T-cell (primary cell): Measurements from ENCODE around the gene HDAC1. TPM values are rescaled to one million over a fixed set of nuclear protein-coding genes. Genes with fewer than 3 reads are reported as not detected.

Source experiments
- ATAC-seq, 4 experiments: fragments of 200-7000 bp in 3 of 4; fragments of 150-1000 bp in 1 of 4; cut with Tn5 transposase; replicated peaks in 1 of 4; 1 replicate in 3 of 4; 2 replicates in 1 of 4; pipeline ENCODE4 v1.10.0; 2021; ENCODE audit warnings: moderate library complexity in 3 of 4, mild to moderate bottlenecking in 2 of 4, moderate number of reproducible peaks in 1 of 4
- CTCF ChIA-PET, 2 donors: fragments of 300-600 bp; sonication (Branson Sonifier 250); formaldehyde crosslinking; loops; one replicate each; lab custom pipeline; 2022; ENCODE audit warnings: antibody characterized with exemption in 2 of 2; lab: Charles Lee
- POLR2A ChIA-PET, 2 donors: fragments of 300-600 bp; sonication (Branson Sonifier 250); formaldehyde crosslinking; loops; one replicate each; lab custom pipeline; 2022; ENCODE audit warnings: antibody characterized with exemption in 2 of 2; lab: Charles Lee
- DNase-seq, 35 experiments: peaks; one replicate each; pipeline versions ENCODE4 v3.0.0 to v3.0.0-alpha.2; 2013 to 2023
- H3K27ac ChIP-seq: one replicate; pipeline ENCODE4 v1.5.1; 2013; ENCODE audit warnings: low read length
- H3K27me3 ChIP-seq, 2 experiments: replicated peaks in 1 of 2; 1 replicate in 1 of 2; 2 replicates in 1 of 2; pipeline versions ENCODE4 v1.6.1 to v1.7.0; 2013; ENCODE audit warnings: low read length in 1 of 2, mixed read lengths in 1 of 2; ENCODE audit not compliant: control insufficient read depth in 2 of 2, insufficient read depth in 2 of 2; ENCODE audit errors: extremely low read depth in 1 of 2
- H3K36me3 ChIP-seq, 2 donors: 1 replicate in 1 of 2; 2 replicates in 1 of 2; pipeline versions ENCODE4 v1.6.1 to v1.7.0; 2013; ENCODE audit warnings: low read length in 1 of 2; ENCODE audit not compliant: control insufficient read depth in 2 of 2, insufficient read depth in 1 of 2; ENCODE audit errors: extremely low read depth in 1 of 2
- H3K4me1 ChIP-seq, 2 experiments: 1 replicate in 1 of 2; 2 replicates in 1 of 2; pipeline versions ENCODE4 v1.6.1 to v1.7.0; 2013; ENCODE audit warnings: low read length in 2 of 2, mixed read lengths in 1 of 2; ENCODE audit not compliant: insufficient read depth in 2 of 2, control insufficient read depth in 1 of 2; ENCODE audit errors: extremely low read depth in 1 of 2
- H3K4me3 ChIP-seq, 2 donors: 1 replicate in 1 of 2; 2 replicates in 1 of 2; pipeline versions ENCODE4 v1.5.1 to v1.7.0; 2013; ENCODE audit warnings: mild to moderate bottlenecking in 2 of 2, low read length in 1 of 2, moderate library complexity in 1 of 2; ENCODE audit not compliant: control insufficient read depth in 1 of 2; ENCODE audit errors: extremely low read depth in 1 of 2
- H3K9me3 ChIP-seq: 2 replicates; pipeline ENCODE4 v1.7.0; 2013
- H3K27ac Mint-ChIP-seq, 2 donors: one replicate each; pipeline ENCODE4 v1.8.0; 2020 to 2021; ENCODE audit warnings: mild to moderate bottlenecking in 2 of 2, mixed read lengths in 2 of 2
- H3K27me3 Mint-ChIP-seq, 2 donors: one replicate each; pipeline ENCODE4 v1.8.0; 2021 to 2022; ENCODE audit warnings: mixed read lengths in 2 of 2
- H3K36me3 Mint-ChIP-seq: one replicate; pipeline ENCODE4 v1.8.0; 2021; ENCODE audit warnings: mixed read lengths
- H3K4me1 Mint-ChIP-seq, 3 donors: one replicate each; pipeline ENCODE4 v1.8.0; 2020 to 2022; ENCODE audit warnings: mixed read lengths in 3 of 3, mild to moderate bottlenecking in 1 of 3
- H3K4me3 Mint-ChIP-seq, 3 donors: one replicate each; pipeline ENCODE4 v1.8.0; 2020 to 2022; ENCODE audit warnings: mild to moderate bottlenecking in 3 of 3, mixed read lengths in 3 of 3, moderate library complexity in 3 of 3
- H3K9me3 Mint-ChIP-seq, 3 donors: one replicate each; pipeline ENCODE4 v1.8.0; 2020 to 2022; ENCODE audit warnings: mixed read lengths in 3 of 3
- WGBS: methylation state at CpG from one replicate; pipeline ENCODE4 v1.1.5; 2013; ENCODE audit warnings: missing lambda C conversion rate; ENCODE audit not compliant: insufficient coverage; 5-methylcytosine and 5-hydroxymethylcytosine counted together
- total RNA-seq, 35 experiments: library from RNA in 6 of 35; stranded (reverse) in 6 of 35; fragments of 120-200 nt in 1 of 35; gene quantifications; one replicate each; pipeline versions ENCODE4 v1.2.1 to v1.2.4 and lab custom pipeline; 2013 to 2026

Gene HDAC1
- total RNA-seq, 5 donors from 2014 or later (not counting 1 experiment from before 2014, with no cell fraction given): 117 to 153 (median 142) TPM

DNA sequence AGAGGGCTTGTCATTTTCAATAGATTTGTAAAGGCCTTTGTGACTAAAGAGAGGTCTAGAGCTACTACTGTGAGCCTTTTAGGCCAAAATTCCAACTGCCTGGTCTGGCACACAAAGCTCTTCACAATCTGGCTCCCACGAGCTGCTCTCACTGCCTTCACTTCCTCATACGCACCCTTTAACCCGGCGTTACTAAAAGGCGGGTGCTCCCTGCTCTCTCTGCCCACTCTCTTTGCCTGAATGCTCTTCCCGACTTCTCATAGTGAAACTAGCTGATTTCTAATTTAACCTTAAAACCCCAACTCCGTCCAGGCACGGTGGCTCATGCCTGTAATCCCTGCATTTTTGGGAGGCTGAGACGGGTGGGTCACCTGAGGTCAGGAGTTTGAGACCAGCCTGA lies 88.2 kb downstream of the HDAC1 start:
- H3K27ac Mint-ChIP-seq: peak overlapping the region in 1 of 2 donors; percentile 44
- peaks cover 0 to 6% (median 0%) of the 10 kb centered on the region in 3 donors for H3K4me1 Mint-ChIP-seq
- Histone ChIP-seq H3K27ac (no peak overlapping the region), H3K4me1 (no peaks in the 10 kb centered on the region), H3K36me3 (peaks cover 11 to 93% of the 10 kb centered on the region in 2 donors), H3K4me3 (no peak overlapping the region), H3K9me3 (no peaks in the 10 kb centered on the region), H3K27me3 (no peaks in the 10 kb centered on the region)
- H3K36me3 Mint-ChIP-seq: peaks cover 49% of the 10 kb centered on the region
- POLR2A ChIA-PET: no interaction called here
- no peaks in the 10 kb centered on the region for H3K27me3 Mint-ChIP-seq
- no peaks in the 10 kb centered on the region for H3K9me3 Mint-ChIP-seq
- WGBS: 93% methylated on average over 6 of the region's 9 CpGs
- ATAC-seq (no peak), DNase-seq (no peak)
- CTCF ChIA-PET: no interaction called here
- no peak overlapping the region for H3K4me3 Mint-ChIP-seq

Other genes with a start within 250 kb of the HDAC1 start
- gene TMEM39B, start 219.1 kb upstream of the HDAC1 start, total RNA-seq: 10 to 100 TPM; 14.5 to 28.1 (median 24.5) TPM
- 10 to 100 TPM; 46.2 to 53.6 (median 52.3) TPM for gene KPNA6, start 184.0 kb upstream of the HDAC1 start, total RNA-seq
- gene TXLNA, start 112.4 kb upstream of the HDAC1 start, total RNA-seq: 10 to 100 TPM; 25.3 to 47.7 (median 43.8) TPM
- 1 to 10 TPM; 6.5 to 9.0 (median 6.8) TPM for gene CCDC28B, start 91.5 kb upstream of the HDAC1 start, total RNA-seq
- gene IQCC, start 86.4 kb upstream of the HDAC1 start, total RNA-seq: 1 to 10 TPM; 1.3 to 3.6 (median 2.3) TPM
- gene DCDC2B, start 83.0 kb upstream of the HDAC1 start, total RNA-seq: under 1 TPM in 1 of 5 donors, not detected in 4; 0.18 TPM
- gene TMEM234, start 69.7 kb upstream of the HDAC1 start, total RNA-seq: 10 to 100 TPM; 14.0 to 29.6 (median 26.0) TPM
- gene EIF3I, start 69.7 kb upstream of the HDAC1 start, total RNA-seq: 100 to 1,000 TPM in 2 of 5 donors, 10 to 100 TPM in 3; 94.9 to 117 (median 98.4) TPM
- gene FAM167B, start 44.9 kb upstream of the HDAC1 start, total RNA-seq: 1 to 10 TPM in 1 of 5 donors, under 1 TPM in 4; 0.65 to 1.0 (median 0.95) TPM
- 100 to 1,000 TPM; 341 to 489 (median 428) TPM for gene LCK, start 40.8 kb upstream of the HDAC1 start, total RNA-seq
- gene MARCKSL1, start 44.1 kb downstream of the HDAC1 start, total RNA-seq: 10 to 100 TPM; 28.1 to 46.5 (median 41.4) TPM
- 10 to 100 TPM; 27.0 to 43.0 (median 32.0) TPM for gene FAM229A, start 70.4 kb downstream of the HDAC1 start, total RNA-seq
- 1 to 10 TPM in 3 of 5 donors, under 1 TPM in 1, not detected in 1; 0.65 to 4.3 (median 2.3) TPM for gene TSSK3, start 70.5 kb downstream of the HDAC1 start, total RNA-seq
- 100 to 1,000 TPM in 3 of 5 donors, 10 to 100 TPM in 2; 93.4 to 190 (median 105) TPM for gene BSDC1, start 102.4 kb downstream of the HDAC1 start, total RNA-seq
- gene ZBTB8B, start 173.0 kb downstream of the HDAC1 start, total RNA-seq: under 1 TPM in 1 of 5 donors, not detected in 4; 0.03 TPM
- gene ZBTB8A, start 247.3 kb downstream of the HDAC1 start, total RNA-seq: under 1 TPM in 4 of 5 donors, not detected in 1; 0.05 to 0.13 (median 0.11) TPM